ENCODE data around the gene GMEB2. TPM values are rescaled to one million over a fixed set of nuclear protein-coding genes. Genes with fewer than 3 reads are reported as not detected.

GMEB2 gene
- total RNA-seq, 3 donors from 2014 or later = 10.3 to 12.8 (median 11.4) TPM

GRCh38 chr20:63667858-63668257 lies 41.0 kb upstream of the GMEB2 start:
- TF ChIP-seq, protein P1, sequence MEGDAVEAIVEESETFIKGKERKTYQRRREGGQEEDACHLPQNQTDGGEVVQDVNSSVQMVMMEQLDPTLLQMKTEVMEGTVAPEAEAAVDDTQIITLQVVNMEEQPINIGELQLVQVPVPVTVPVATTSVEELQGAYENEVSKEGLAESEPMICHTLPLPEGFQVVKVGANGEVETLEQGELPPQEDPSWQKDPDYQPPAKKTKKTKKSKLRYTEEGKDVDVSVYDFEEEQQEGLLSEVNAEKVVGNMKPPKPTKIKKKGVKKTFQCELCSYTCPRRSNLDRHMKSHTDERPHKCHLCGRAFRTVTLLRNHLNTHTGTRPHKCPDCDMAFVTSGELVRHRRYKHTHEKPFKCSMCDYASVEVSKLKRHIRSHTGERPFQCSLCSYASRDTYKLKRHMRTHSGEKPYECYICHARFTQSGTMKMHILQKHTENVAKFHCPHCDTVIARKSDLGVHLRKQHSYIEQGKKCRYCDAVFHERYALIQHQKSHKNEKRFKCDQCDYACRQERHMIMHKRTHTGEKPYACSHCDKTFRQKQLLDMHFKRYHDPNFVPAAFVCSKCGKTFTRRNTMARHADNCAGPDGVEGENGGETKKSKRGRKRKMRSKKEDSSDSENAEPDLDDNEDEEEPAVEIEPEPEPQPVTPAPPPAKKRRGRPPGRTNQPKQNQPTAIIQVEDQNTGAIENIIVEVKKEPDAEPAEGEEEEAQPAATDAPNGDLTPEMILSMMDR (IDR thresholded peaks at IDR 0.05) = no peak
- Histone ChIP-seq H3K9me3 (no peaks in the 10 kb centered on the region), H3K36me3 (ENCODE audit: low read depth) (no peaks in the 10 kb centered on the region), H3K4me3 (no peak overlapping the region), H3K4me1 (ENCODE audit: low read depth) (no peaks in the 10 kb centered on the region)
- no peak for ATAC-seq
- intact Hi-C loops (cut with DNase I, micrococcal nuclease) = no loop called here
- DNase-seq = no peak

- Histone ChIP-seq H3K4me3 (no peak overlapping the region), H3K36me3 (ENCODE audit: low read depth) (no peaks in the 10 kb centered on the region), H3K9me3 (no peaks in the 10 kb centered on the region), H3K4me1 (ENCODE audit: low read depth) (no peaks in the 10 kb centered on the region)
- TF ChIP-seq, protein P1 (IDR thresholded peaks at IDR 0.05) = no peak
- DNase-seq (no peak), ATAC-seq (no peak)
- intact Hi-C loops (cut with DNase I, micrococcal nuclease) = no loop called here
These were observed 38.8 kb upstream of the GMEB2 start for GRCh38 chr20:63665708-63666107.

DNA sequence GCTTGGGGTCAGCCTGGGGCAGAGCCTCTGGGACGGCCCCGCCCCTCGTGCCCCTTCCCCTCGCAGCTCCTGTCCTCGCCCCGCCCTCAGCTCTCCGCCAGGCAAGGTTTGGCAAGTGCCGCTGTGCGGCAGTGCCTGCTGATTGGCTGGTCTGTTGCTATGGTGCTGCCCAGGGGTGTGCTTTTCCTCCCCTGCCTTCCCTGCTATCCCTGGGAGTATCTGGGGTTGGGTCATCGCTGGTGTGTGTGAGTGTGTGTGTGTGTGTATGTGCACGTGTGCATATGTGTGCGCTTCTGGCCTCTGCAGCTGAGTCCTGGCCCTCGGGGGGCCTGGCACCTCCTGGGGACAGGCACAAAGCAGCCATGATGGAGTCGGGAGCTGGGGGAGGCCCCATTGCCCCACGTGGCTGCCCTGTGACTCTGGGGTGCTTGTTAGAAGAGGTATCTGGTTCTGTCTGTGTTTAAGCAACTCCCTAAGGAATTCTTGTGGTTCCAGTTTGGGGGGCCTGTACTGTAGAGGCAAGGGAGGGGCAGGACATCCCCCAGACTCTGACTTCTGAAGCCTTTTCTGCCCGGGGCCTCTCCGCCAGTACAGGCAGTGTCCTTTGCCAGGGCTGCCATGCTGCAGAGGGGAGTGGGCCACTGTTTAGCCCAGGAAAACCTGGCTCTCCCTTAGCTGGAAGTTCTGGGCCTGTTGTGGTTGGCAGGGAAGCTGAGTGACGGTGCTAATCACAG lies 38.1 kb upstream of the GMEB2 start:
- H3K36me3 ChIP-seq (ENCODE audit: low read depth) = no peaks in the 10 kb centered on the region
- TF ChIP-seq, protein P1 (IDR thresholded peaks at IDR 0.05) = no peak
- H3K4me1 ChIP-seq (ENCODE audit: low read depth) = no peaks in the 10 kb centered on the region
- intact Hi-C loops (cut with DNase I, micrococcal nuclease) = no loop called here
- no peaks in the 10 kb centered on the region for H3K9me3 ChIP-seq
- no peak overlapping the region for H3K4me3 ChIP-seq
- DNase-seq (no peak), ATAC-seq (peak; percentile 8)

- no peaks in the 10 kb centered on the region for H3K36me3 ChIP-seq (ENCODE audit: low read depth)
- no peak for DNase-seq
These were observed 37.4 kb upstream of the GMEB2 start for GRCh38 chr20:63664143-63664851.

GRCh38 chr20:63663332-63664066 lies 36.6 kb upstream of the GMEB2 start:
- TF ChIP-seq, protein P1 (IDR thresholded peaks at IDR 0.05) = no peak
- Histone ChIP-seq H3K4me1 (ENCODE audit: low read depth) (peaks cover 8% of the 10 kb centered on the region), H3K9me3 (no peaks in the 10 kb centered on the region), H3K4me3 (no peak overlapping the region), H3K36me3 (ENCODE audit: low read depth) (no peaks in the 10 kb centered on the region)
- intact Hi-C loops (cut with DNase I, micrococcal nuclease) = no loop called here
- ATAC-seq (no peak), DNase-seq (no peak)

More at GRCh38 chr20:63664143-63664851, 37.4 kb upstream of the GMEB2 start:
- Histone ChIP-seq H3K4me3 (no peak overlapping the region), H3K9me3 (no peaks in the 10 kb centered on the region), H3K4me1 (ENCODE audit: low read depth) (peaks cover 3% of the 10 kb centered on the region)
- ATAC-seq = no peak
- intact Hi-C loops (cut with DNase I, micrococcal nuclease) = no loop called here
- TF ChIP-seq, protein P1 (IDR thresholded peaks at IDR 0.05) = no peak
